Tibial nerve (tissue), 4 donors: ENCODE results near the gene PREX1. TPM values are rescaled to one million over a fixed set of nuclear protein-coding genes. Genes with fewer than 3 reads are reported as not detected.

Experiments
- DNase-seq, 2 donors: peaks; one replicate each; pipeline ENCODE4 v3.0.0-alpha.2; 2019; ENCODE audit warnings: low spot score in 2 of 2
- H3K27ac ChIP-seq, 4 donors: fragments of 200-600 bp; sonication (generic) in 3 of 4; one replicate each; pipeline ENCODE4 v1.5.1; 2017 to 2019; ENCODE audit warnings: mild to moderate bottlenecking in 1 of 4
- H3K27me3 ChIP-seq, 2 donors: fragments of 200-600 bp; sonication (generic) in 1 of 2; one replicate each; pipeline versions ENCODE4 v1.5.1 to v1.6.0; 2017 to 2019
- H3K36me3 ChIP-seq, 3 donors: fragments of 200-600 bp; sonication (generic); one replicate each; pipeline ENCODE4 v1.5.1; 2018 to 2019
- H3K4me1 ChIP-seq, 4 donors: fragments of 200-600 bp; sonication (generic) in 3 of 4; one replicate each; pipeline ENCODE4 v1.5.1; 2017 to 2019
- H3K4me3 ChIP-seq, 4 donors: fragments of 200-600 bp; sonication (generic) in 3 of 4; one replicate each; pipeline ENCODE4 v1.5.1; 2017 to 2019; ENCODE audit warnings: mild to moderate bottlenecking in 1 of 4, moderate library complexity in 1 of 4
- H3K9me3 ChIP-seq, 4 donors: fragments of 200-600 bp; sonication (generic) in 3 of 4; one replicate each; pipeline ENCODE4 v1.5.1; 2017 to 2019
- CTCF ChIP-seq, 5 experiments: fragments of 200-600 bp in 3 of 5; fragments of 450-650 bp in 2 of 5; sonication (generic) in 3 of 5; IDR thresholded peaks; one replicate each; pipeline ENCODE4 v1.5.1; 2016 to 2019; ENCODE audit warnings: antibody characterized with exemption in 5 of 5, mild to moderate bottlenecking in 3 of 5, moderate library complexity in 2 of 5
- EP300 ChIP-seq, 2 donors: sonication (generic); formaldehyde crosslinking; IDR thresholded peaks; one replicate each; pipeline ENCODE4 v1.6.1; 2017; ENCODE audit warnings: antibody characterized with exemption in 2 of 2, mild to moderate bottlenecking in 1 of 2
- POLR2A ChIP-seq, 2 donors: fragments of 450-650 bp; IDR thresholded peaks; one replicate each; pipeline ENCODE4 v1.6.1; 2017; ENCODE audit warnings: antibody characterized with exemption in 2 of 2, mild to moderate bottlenecking in 2 of 2, moderate library complexity in 2 of 2
- WGBS, 2 donors: methylation state at CpG; one replicate each; pipeline ENCODE4 v1.1.5; 2018; 5-methylcytosine and 5-hydroxymethylcytosine counted together
- total RNA-seq, 4 donors: library from RNA; depleted of rRNA; stranded (reverse); fragments of >200 nt; gene quantifications; one replicate each; pipeline ENCODE4 v1.1.0, GENCODE V29; 2016

PREX1 gene
- total RNA-seq, 4 donors from 2014 or later, result 30.1 to 50.7 (median 32.5) TPM

GRCh38 chr20:48596334-48596898 is 231.4 kb downstream of the PREX1 start:
- Histone ChIP-seq H3K4me3 (no peak overlapping the region), H3K27ac (no peak overlapping the region), H3K36me3 (no peaks in the 10 kb centered on the region), H3K4me1 (no peaks in the 10 kb centered on the region), H3K27me3 (no peaks in the 10 kb centered on the region), H3K9me3 (peaks cover 0 to 6% (median 0%) of the 10 kb centered on the region in 4 donors)
- 77 to 78% methylated on average over 4 of the region's 4 CpGs for WGBS, 2 donors
- DNase-seq, result no peak
- TF ChIP-seq EP300 (IDR thresholded peaks at IDR 0.05), result no peak
- TF ChIP-seq CTCF (IDR thresholded peaks at IDR 0.05), result no peak
- TF ChIP-seq POLR2A (IDR thresholded peaks at IDR 0.05), result no peak

- Histone ChIP-seq H3K4me1 (no peaks in the 10 kb centered on the region), H3K27ac (no peak overlapping the region), H3K36me3 (no peaks in the 10 kb centered on the region), H3K27me3 (no peaks in the 10 kb centered on the region), H3K4me3 (no peak overlapping the region), H3K9me3 (peaks cover 0 to 6% (median 0%) of the 10 kb centered on the region in 4 donors)
- WGBS, 2 donors, result 55 to 62% methylated on average over 10 of the region's 10 CpGs
- no peak for TF ChIP-seq POLR2A (IDR thresholded peaks at IDR 0.05)
- no peak for TF ChIP-seq EP300 (IDR thresholded peaks at IDR 0.05)
- TF ChIP-seq CTCF (IDR thresholded peaks at IDR 0.05), result no peak
- DNase-seq, result no peak
These were observed 232.1 kb downstream of the PREX1 start for GRCh38 chr20:48595495-48596333.

GRCh38 chr20:48594533-48594932 is 233.3 kb downstream of the PREX1 start:
- no peak for TF ChIP-seq POLR2A (IDR thresholded peaks at IDR 0.05)
- no peak for TF ChIP-seq CTCF (IDR thresholded peaks at IDR 0.05)
- TF ChIP-seq EP300 (IDR thresholded peaks at IDR 0.05), result no peak

GRCh38 chr20:48592107-48592940 is 235.5 kb downstream of the PREX1 start:
- DNase-seq, result peak in 1 of 2 donors; percentile 10
- Histone ChIP-seq H3K27me3 (no peaks in the 10 kb centered on the region), H3K9me3 (peaks cover 0 to 6% (median 0%) of the 10 kb centered on the region in 4 donors), H3K36me3 (no peaks in the 10 kb centered on the region), H3K4me3 (no peak overlapping the region), H3K4me1 (no peaks in the 10 kb centered on the region), H3K27ac (no peak overlapping the region)
- WGBS, 2 donors, result 82 to 87% methylated on average over 6 to 8 of the region's 8 CpGs
- TF ChIP-seq CTCF (IDR thresholded peaks at IDR 0.05) (no peak), POLR2A (IDR thresholded peaks at IDR 0.05) (no peak), EP300 (IDR thresholded peaks at IDR 0.05) (no peak)

More at GRCh38 chr20:48594533-48594932, 233.3 kb downstream of the PREX1 start:
- H3K4me3 ChIP-seq, result no peak overlapping the region
- no peak overlapping the region for H3K27ac ChIP-seq
- no peak for DNase-seq
- H3K4me1 ChIP-seq, result no peaks in the 10 kb centered on the region
- H3K27me3 ChIP-seq, result no peaks in the 10 kb centered on the region
- WGBS, 2 donors, result 69 to 85% methylated on average over 3 of the region's 3 CpGs
- H3K36me3 ChIP-seq, result no peaks in the 10 kb centered on the region
- peaks cover 0 to 6% (median 0%) of the 10 kb centered on the region in 4 donors for H3K9me3 ChIP-seq
